ACC112 (cell line): ENCODE results near the gene CAPZA2.

Experiments used
- H2AFZ ChIP-seq: fragments of 200-600 bp; sonication (generic); one replicate; pipeline ENCODE4 v1.6.0; 2017; ENCODE audit warnings: antibody characterized with exemption, low read length; ENCODE audit not compliant: unreplicated experiment
- H3K27ac ChIP-seq: fragments of 200-600 bp; sonication (generic); 2 replicates; pipeline ENCODE4 v1.5.1; 2014; ENCODE audit warnings: low read depth, mild to moderate bottlenecking, antibody characterized with exemption, low read length, moderate library complexity
- H3K27me3 ChIP-seq: fragments of 200-600 bp; sonication (generic); 2 replicates; pipeline ENCODE4 v1.6.1; 2014; ENCODE audit warnings: mild to moderate bottlenecking, antibody characterized with exemption, low read length, moderate library complexity, mixed read lengths; ENCODE audit not compliant: insufficient read depth
- H3K36me3 ChIP-seq: fragments of 200-600 bp; sonication (generic); 2 replicates; pipeline ENCODE4 v1.6.1; 2016; ENCODE audit warnings: mild to moderate bottlenecking, antibody characterized with exemption, low read length, moderate library complexity, mixed read lengths; ENCODE audit not compliant: insufficient read depth
- H3K4me1 ChIP-seq: fragments of 200-600 bp; sonication (generic); one replicate; pipeline ENCODE4 v1.6.1; 2016; ENCODE audit warnings: low read length, mixed read lengths; ENCODE audit not compliant: insufficient read depth, unreplicated experiment, control insufficient read depth
- H3K4me3 ChIP-seq: fragments of 200-600 bp; sonication (generic); 2 replicates; pipeline ENCODE4 v1.5.1; 2014; ENCODE audit warnings: mild to moderate bottlenecking, low read depth, low read length
- H3K79me2 ChIP-seq: fragments of 200-600 bp; sonication (generic); one replicate; pipeline ENCODE4 v1.6.0; 2016; ENCODE audit warnings: low read length; ENCODE audit not compliant: control insufficient read depth, unreplicated experiment, insufficient read depth

Gene CAPZA2

GRCh38 chr7:116885724-116886123 is 23.3 kb downstream of the CAPZA2 start:
- no peak overlapping the region for H2AFZ ChIP-seq
- no peaks in the 10 kb centered on the region for H3K4me1 ChIP-seq
- H3K27ac ChIP-seq: no peak overlapping the region
- H3K4me3 ChIP-seq: no peak overlapping the region
- H3K79me2 ChIP-seq: peaks cover 88% of the 10 kb centered on the region
- H3K27me3 ChIP-seq: no peaks in the 10 kb centered on the region
- H3K36me3 ChIP-seq: peaks cover 36% of the 10 kb centered on the region

GRCh38 chr7:116886543-116887156 is 24.3 kb downstream of the CAPZA2 start:
- no peak overlapping the region for H3K4me3 ChIP-seq
- no peaks in the 10 kb centered on the region for H3K27me3 ChIP-seq
- no peak overlapping the region for H3K27ac ChIP-seq
- H3K4me1 ChIP-seq: no peaks in the 10 kb centered on the region
- H3K79me2 ChIP-seq: peaks cover 80% of the 10 kb centered on the region
- peaks cover 32% of the 10 kb centered on the region for H3K36me3 ChIP-seq
- H2AFZ ChIP-seq: no peak overlapping the region

- H3K27ac ChIP-seq: no peak overlapping the region
- peaks cover 68% of the 10 kb centered on the region for H3K79me2 ChIP-seq
- H3K4me1 ChIP-seq: no peaks in the 10 kb centered on the region
- H2AFZ ChIP-seq: no peak overlapping the region
- H3K4me3 ChIP-seq: no peak overlapping the region
- H3K36me3 ChIP-seq: peaks cover 44% of the 10 kb centered on the region
- H3K27me3 ChIP-seq: no peaks in the 10 kb centered on the region
Observed at GRCh38 chr7:116888895-116889294, 26.5 kb downstream of the CAPZA2 start.

- peaks cover 32% of the 10 kb centered on the region for H3K79me2 ChIP-seq
- H3K27me3 ChIP-seq: no peaks in the 10 kb centered on the region
- H3K36me3 ChIP-seq: peaks cover 48% of the 10 kb centered on the region
- H3K4me1 ChIP-seq: no peaks in the 10 kb centered on the region
- no peak overlapping the region for H3K27ac ChIP-seq
- H3K4me3 ChIP-seq: no peak overlapping the region
- H2AFZ ChIP-seq: no peak overlapping the region
Observed at GRCh38 chr7:116895849-116896248, 33.5 kb downstream of the CAPZA2 start.

- no peak overlapping the region for H2AFZ ChIP-seq
- H3K36me3 ChIP-seq: peaks cover 47% of the 10 kb centered on the region
- H3K4me3 ChIP-seq: no peak overlapping the region
- no peaks in the 10 kb centered on the region for H3K4me1 ChIP-seq
- H3K27ac ChIP-seq: no peak overlapping the region
- H3K27me3 ChIP-seq: no peaks in the 10 kb centered on the region
- H3K79me2 ChIP-seq: peaks cover 30% of the 10 kb centered on the region
Observed at GRCh38 chr7:116897661-116898060, 35.3 kb downstream of the CAPZA2 start.

- Histone ChIP-seq H3K27me3 (no peaks in the 10 kb centered on the region), H3K4me1 (no peaks in the 10 kb centered on the region), H3K27ac (no peak overlapping the region), H3K36me3 (peaks cover 47% of the 10 kb centered on the region), H2AFZ (no peak overlapping the region), H3K79me2 (peaks cover 26% of the 10 kb centered on the region), H3K4me3 (no peak overlapping the region)
Observed at GRCh38 chr7:116899308-116899707, 36.9 kb downstream of the CAPZA2 start.

GRCh38 chr7:116901143-116901542 is 38.8 kb downstream of the CAPZA2 start:
- Histone ChIP-seq H3K27ac (no peak overlapping the region), H3K36me3 (peaks cover 41% of the 10 kb centered on the region), H2AFZ (no peak overlapping the region), H3K4me3 (no peak overlapping the region), H3K4me1 (no peaks in the 10 kb centered on the region), H3K27me3 (no peaks in the 10 kb centered on the region), H3K79me2 (peaks cover 19% of the 10 kb centered on the region)

- H3K36me3 ChIP-seq: peaks cover 43% of the 10 kb centered on the region
- H3K79me2 ChIP-seq: peaks cover 18% of the 10 kb centered on the region
Observed at GRCh38 chr7:116902867-116903266, 40.5 kb downstream of the CAPZA2 start.

GRCh38 chr7:116906391-116906790 is 44.0 kb downstream of the CAPZA2 start:
- H3K4me1 ChIP-seq: no peaks in the 10 kb centered on the region
- peaks cover 35% of the 10 kb centered on the region for H3K36me3 ChIP-seq
- H2AFZ ChIP-seq: no peak overlapping the region
- H3K27ac ChIP-seq: no peak overlapping the region
- no peaks in the 10 kb centered on the region for H3K27me3 ChIP-seq
- peaks cover 18% of the 10 kb centered on the region for H3K79me2 ChIP-seq
- H3K4me3 ChIP-seq: no peak overlapping the region

More at GRCh38 chr7:116902867-116903266, 40.5 kb downstream of the CAPZA2 start:
- Histone ChIP-seq H3K4me3 (no peak overlapping the region), H3K27me3 (no peaks in the 10 kb centered on the region), H3K4me1 (no peaks in the 10 kb centered on the region), H2AFZ (no peak overlapping the region), H3K27ac (no peak overlapping the region)

- Histone ChIP-seq H3K36me3 (peaks cover 41% of the 10 kb centered on the region), H2AFZ (no peak overlapping the region), H3K4me3 (no peak overlapping the region), H3K4me1 (no peaks in the 10 kb centered on the region), H3K79me2 (peaks cover 11% of the 10 kb centered on the region), H3K27me3 (no peaks in the 10 kb centered on the region), H3K27ac (no peak overlapping the region)
Observed at GRCh38 chr7:116910383-116910782, 48.0 kb downstream of the CAPZA2 start.

GRCh38 chr7:116911801-116912200 is 49.4 kb downstream of the CAPZA2 start:
- Histone ChIP-seq H3K79me2 (peaks cover 5% of the 10 kb centered on the region), H3K4me1 (no peaks in the 10 kb centered on the region), H3K27me3 (no peaks in the 10 kb centered on the region), H2AFZ (no peak overlapping the region), H3K36me3 (peaks cover 44% of the 10 kb centered on the region), H3K4me3 (no peak overlapping the region), H3K27ac (no peak overlapping the region)
